OCI-LY1 (cell line): ENCODE results near the gene GRK5.
"Not testable (repeated sequence)": the region's sequence is repeated elsewhere in the genome, so short reads cannot be mapped to it uniquely, and the experiment has no call there.

Experiments
- CTCF ChIP-seq: fragments of 200-600 bp; sonication (generic), shearing (Covaris generic); IDR thresholded peaks from 2 replicates; pipeline ENCODE4 v1.5.1; 2017; ENCODE audit warnings: mild to moderate bottlenecking, antibody characterized with exemption, low read length, moderate library complexity, mixed read lengths
- EZH2 ChIP-seq: fragments of 200-600 bp; sonication (generic), shearing (Covaris generic); IDR thresholded peaks from 2 replicates; pipeline ENCODE4 v1.8.0; 2017; ENCODE audit warnings: borderline replicate concordance, mixed run types, mild to moderate bottlenecking, antibody characterized with exemption, low read length, moderate library complexity, mixed read lengths

GRCh38 chr10:119276194-119276593 lies 68.8 kb downstream of the GRK5 start:
- not testable (repeated sequence) for TF ChIP-seq CTCF, EZH2
